ENCODE data around the gene LRP1-AS.

The LRP1-AS gene

DNA sequence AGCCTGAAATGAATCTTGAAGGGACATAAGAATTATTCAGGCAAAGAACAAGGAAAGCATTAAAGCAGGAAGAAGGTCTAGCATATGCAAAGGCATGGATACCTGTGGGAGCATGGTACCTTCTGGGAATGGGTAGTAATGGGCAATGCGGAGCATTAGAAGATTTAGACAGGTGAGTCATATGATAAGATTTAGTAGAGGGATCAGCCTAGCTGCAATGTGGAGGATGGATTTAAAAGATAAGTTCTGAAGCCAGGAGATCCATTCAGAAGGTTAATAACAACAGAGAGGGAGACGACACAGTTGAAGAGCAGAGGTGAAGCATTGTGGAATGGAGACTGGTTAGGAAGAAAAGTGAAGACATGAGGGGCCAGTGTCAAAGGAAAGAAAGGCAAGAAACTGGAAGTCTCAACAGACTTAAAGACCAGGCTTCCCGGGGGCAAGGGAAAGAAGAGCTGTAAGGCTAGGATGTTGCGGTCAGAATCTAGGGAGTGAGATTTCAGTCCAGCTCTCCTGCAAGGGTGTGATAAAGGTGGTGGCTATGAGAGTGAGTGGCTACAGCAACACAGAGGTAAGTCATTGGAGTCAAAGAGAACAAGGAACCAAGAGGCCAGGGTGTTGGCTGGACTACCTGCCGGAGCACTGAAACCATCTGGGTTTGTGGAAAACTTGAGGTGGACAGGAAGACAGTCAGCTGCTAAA, 30.7 kb downstream of the LRP1-AS start:
- no peak for DNase-seq

DNA sequence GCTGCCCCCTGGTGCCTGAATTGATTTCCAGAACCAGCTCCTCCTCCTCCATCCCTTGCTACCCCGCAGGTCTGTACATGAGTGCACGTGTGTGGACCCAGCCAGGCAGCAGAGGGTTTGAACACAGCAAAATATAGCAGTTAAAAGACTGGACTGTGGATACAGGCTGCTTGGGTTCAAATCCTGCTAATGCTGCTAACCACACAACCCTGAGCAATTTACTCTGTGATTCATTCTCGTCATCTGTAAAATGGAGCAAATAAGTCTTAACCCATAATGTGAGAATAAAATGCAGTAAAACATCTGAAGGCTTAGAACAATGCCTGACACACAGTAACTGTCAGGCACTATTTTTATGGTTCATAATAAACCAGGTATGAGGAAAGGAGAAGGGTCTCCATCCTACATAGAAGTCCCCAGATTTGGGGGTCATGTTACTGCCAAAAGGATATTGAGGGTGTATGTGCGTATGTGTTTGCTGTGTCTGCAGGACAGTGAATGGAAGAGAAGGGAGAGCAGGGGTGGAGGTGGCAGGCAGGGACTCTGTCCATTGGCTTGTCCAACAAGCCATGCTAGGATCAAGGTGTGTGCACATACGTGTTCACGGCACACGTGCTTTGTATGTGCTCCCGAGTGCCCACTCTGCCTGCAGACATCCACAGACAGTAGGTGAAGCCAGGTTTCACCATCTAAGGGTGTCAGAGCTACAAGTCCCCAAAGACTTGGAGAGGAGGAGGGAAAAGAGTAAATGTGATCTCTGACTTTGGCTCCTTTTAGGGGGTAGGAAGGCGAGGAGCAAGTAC, 34.7 kb downstream of the LRP1-AS start:
- no peak for DNase-seq

DNA sequence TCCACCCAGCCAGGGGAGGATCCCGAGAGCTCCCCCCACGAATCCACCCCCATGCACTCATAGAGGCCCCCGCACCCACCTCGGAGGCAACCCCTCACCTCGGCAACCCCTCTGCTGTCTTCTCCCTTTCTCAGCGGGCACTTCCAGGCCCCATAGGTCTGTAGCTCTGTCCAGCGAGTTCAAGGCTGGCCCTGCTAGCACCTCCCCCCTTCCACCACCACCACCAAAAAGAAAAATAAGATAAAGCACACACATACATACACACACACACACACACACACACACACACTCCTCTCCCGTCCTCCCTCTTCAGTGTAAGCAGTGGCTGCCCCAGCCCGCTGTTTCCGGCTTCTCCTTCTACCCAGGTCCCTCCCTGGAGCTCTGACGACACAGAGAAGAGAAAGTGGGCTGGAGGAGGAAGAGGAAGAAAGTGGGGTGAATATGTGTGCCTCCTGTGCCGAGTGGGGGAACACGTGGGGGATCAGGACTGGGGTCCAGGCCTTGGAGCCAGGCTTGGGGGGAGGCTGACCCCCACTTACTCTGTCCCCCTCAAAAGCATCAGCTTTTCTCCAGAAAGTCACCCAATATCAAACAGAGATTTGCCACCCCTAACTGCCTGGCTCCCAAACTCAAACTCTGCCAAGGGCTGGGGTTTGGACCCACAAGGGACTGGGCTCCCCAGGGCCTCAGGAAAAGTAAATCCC, 36.2 kb downstream of the LRP1-AS start, which contains the start of gene STAT6:
STAT6 (minus strand) TSS at position 332 of the 704 bp plus-strand sequence. CDS start 3,084 bp downstream, outside the sequence.
- no peak for DNase-seq

DNA sequence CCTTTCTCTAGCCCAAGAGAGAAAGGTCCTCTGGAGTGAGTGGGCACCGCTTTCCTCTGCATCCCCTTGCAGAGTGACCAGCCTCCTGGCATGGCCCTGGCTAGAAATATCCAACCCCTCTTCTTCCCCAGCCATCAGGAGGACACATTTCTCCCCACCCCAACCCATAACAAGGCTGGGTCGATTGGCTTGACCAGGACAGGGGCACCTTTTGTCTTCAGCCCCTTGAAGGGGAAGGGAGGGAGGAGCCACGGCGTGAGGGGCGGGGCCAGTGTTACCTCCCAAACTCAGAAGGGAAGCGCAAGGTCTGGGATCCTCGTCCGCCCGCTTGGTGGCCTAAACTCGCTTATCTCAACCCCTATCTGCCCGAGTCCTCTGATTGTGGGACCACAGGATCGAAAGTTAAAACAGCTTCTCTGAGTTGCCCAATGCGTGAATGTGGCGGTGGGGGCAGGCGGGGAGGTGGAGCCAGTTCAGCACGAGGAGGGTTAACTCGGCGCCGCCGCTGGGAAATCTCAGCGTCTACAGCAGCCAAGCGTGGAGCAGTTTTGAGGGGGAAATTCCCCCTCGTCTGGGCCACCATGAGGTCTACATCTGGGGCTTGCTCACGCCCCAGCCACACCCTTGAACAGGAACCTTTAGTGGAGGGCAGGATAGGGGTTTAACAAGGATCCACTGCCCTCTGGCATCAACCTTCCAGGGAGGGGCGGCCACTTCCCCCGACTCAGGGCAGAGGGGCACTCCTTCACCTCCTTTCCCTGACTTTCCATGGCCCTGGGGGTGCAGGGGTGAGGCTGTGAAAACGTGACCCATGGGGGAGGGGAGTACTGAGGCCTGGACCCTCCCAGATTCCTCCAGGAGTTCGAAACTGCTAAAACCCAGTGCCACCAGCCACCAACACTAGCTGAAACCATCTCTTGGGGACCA, 37.1 kb downstream of the LRP1-AS start:
- DNase-seq: no peak

DNA sequence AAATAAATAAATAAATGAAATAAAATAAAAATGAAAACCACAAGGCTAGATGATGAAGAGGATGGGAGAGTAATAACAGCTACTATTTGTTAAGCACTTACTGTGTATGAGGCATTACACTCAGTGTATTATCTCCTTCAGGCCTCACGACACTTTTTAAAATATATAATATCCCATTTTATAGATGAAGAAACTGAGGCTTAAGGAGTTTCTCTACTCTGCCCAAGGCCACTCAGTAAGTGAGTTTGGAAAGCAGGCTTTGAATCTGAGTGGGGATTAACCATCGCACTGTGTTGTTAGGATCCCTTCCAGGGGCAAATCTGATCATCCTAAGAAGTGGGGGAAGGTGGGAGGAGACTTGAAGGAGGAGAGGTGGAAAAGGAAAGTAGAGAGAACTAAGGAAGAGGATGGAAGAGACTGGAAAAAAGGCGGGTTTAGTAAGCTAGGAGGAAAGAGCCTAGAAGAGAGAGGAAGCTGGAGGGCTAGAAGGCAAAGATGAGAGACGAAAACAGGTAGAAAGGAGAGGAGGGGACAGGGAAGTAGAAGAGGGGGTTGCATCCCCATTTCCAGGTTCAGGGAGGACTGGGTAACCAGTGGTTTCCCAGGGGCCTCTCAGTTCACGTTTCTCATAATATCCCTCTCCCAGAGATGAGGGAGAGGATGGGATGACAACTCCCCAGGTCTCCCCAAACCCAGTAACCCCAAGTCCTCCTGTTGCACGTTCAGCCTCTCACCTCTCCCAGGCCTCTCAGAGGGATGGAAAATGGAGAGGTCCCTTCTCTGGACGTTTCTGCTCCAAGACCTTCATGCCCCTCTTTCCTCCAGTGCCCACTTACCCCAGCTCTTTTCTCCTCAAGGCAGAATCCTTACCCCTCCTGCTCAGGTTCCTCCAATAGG, 38.0 kb downstream of the LRP1-AS start:
- DNase-seq: no peak

DNA sequence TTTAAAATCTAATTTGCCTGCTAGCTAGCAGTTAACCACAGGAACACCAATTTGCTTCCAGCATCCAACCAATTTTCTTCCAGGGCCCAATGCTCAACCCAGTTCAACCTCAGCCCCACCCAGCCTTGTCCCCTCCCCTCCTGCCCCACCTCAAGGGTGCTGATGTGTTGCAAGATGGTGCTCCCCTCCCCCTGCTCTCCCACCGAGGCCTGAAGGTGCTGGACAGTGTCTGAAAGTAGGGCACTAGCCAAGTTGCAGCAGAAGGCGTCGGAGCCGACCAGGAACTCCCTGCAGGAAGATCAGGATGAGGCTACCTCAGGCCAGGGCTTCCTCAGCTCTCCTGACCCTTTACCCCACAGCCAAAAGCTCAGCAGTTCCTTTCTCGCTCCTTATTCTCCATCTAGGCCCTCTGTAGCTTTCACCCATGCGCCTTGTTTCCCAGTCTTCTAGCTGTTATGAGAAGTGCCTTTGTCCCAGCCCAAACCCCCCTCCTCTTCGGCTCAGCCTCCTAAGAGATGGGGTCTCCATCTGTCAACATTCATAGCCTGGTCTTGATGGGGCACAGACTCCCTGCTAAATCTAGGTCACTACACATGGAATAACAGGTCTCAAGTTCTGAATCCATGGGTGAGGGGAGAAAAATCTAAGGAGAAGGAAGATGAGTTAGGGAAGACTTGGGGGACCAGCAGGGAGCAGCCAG, 39.8 kb downstream of the LRP1-AS start:
- DNase-seq: no peak

DNA sequence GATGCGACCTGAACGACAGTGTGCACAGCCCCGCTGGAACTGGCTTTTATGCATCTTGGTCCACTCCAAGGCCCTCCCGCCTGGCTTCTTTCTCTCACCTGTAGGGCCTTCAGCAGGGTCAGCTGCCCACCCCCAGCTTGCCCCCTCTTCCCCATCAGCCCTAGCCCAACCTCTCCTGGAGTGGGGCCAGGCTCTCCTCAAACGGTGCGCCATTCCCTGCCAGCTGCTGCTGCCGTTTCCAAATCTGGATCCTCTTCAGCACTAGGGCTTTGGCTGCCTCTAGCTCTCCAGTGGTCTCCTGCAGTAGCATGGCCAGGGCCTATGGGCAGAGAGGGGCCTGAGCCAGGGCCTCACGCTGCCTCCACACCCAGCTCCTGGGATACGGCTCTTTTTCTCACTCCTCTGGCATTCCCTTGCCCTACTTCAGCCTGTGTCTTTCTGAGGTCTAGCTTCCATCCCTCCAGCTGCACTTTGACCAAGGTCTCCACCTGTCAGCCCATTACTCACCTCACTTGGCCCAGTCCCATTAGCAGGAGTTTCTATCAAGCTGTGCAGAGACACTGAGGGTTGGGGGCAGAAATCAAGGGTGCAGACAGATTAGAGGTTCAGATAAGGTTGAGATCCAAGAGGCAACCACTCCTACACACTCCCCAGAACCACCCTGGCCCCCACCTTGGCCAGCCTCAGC, 41.3 kb downstream of the LRP1-AS start:
- no peak for DNase-seq

DNA sequence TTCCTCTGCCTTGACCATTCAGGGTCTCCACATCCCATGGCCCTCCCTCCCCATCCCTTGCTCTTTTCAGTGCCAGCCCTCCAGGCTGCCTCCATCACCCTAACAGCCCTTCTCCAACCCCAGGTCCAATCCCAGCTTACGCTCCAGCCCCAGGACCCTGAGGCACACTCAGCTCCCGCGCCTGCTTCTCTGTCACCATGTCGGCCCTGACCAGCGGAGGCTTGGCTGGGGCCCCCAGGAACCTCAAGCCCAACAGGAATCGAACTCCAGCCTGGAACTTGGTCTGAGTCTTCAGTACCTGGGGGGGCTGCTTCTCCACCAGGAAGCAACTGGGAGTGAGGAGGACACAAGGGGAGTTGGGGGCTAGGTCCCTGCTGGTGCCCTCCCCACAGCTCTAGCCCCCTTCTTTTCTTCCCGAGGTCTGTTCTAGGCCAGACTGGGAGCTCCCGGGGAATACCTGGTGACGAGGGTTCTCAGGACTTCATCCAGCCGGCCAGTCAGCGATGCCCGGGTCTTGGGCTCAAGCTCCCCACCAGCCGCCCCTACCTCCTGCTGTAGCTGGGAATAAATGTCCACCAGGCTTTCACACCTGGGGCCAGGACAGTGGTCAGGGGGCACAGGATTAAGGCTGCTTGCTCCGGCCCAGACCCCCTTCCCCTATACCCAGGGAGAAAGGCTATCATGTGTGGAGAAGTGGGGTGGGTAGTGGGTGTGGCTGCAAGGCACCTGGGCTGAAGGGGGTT, 42.2 kb downstream of the LRP1-AS start:
- no peak for DNase-seq

DNA sequence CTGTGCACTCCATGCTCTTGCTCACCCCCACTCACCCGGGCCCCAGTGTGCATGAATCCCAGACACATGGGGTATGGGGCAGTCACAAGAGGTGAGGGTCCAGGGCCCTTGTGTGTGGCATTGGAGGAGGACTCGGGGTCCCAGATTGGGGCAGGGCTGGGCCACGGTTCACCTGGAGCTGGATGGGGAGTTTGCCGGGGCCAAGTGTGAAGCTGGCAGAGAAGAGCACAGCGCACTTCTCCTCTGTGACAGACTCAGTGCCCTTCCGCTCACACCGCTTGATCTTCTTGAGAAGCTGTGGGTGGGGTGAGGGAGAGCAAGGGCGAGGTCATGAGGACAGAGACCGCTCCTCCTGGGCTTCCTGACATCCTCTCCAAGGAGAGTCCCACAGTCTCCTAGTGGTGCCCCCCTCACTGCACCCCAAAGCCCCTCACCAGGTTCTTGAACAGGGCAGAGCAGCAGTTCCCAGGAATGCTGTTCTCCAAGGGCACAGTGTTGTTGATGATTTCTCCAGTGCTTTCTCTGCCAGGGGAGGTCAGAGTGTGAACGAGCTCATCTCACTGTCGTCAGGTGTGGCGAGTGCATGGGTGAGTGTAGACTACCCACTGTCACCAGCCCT, 43.0 kb downstream of the LRP1-AS start:
- no peak for DNase-seq

DNA sequence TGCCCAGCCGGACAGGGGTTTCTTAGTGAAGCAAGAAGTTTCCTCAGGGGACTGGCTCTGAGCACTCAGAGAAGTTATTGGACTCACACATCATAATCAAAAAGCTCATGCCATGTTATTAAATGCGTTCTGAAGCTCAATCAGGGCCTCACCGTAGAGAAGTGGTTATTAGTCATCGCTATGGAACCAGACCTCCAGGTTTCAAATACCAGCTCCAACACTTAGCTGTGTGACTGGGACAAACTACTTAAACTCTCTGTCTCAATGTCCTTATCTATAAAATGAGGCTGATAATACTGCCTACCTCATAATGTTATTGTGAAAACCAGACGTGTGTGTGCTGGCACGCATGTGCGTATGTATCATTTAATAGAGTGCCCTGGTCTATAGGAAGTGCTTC, 43.6 kb downstream of the LRP1-AS start:
- DNase-seq: no peak

DNA sequence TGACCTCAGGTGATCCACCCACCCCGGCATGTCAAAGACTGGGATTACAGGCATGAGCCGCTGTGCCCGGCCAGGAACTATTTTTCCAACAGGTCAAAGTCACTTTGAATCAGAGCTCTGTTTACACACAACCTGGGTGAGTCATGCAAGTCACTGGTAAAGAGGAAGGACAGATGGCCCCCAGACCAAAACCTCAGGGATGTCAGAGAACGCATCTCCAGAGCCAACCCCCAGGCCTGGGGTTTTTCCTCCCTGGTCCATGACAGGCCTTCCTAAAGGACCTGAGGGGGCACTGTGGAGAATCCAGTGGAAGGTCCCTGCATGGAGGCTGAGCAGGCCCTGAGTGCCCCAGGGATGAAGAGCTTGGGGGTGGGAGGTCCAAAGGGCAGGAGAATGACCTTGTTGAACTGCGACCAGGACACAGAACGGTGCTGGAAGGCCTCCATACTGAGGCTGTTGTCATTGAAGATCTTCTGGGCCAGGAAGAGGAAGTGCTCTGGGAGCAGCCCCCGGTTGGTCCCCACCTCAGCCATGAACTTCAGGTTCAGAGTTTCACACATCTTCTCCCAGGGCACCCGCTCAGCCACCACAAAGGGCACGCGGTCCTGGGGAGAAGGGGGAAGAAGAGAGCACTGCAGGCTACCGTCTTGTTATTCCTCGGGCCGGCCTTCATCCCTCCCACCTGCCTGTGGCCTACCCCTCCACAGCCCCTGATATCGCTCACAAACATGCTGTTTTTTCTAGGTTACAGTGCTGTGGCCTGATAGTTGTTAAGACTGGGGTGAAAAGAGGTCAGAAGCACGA, 45.3 kb downstream of the LRP1-AS start:
- no peak for DNase-seq

DNA sequence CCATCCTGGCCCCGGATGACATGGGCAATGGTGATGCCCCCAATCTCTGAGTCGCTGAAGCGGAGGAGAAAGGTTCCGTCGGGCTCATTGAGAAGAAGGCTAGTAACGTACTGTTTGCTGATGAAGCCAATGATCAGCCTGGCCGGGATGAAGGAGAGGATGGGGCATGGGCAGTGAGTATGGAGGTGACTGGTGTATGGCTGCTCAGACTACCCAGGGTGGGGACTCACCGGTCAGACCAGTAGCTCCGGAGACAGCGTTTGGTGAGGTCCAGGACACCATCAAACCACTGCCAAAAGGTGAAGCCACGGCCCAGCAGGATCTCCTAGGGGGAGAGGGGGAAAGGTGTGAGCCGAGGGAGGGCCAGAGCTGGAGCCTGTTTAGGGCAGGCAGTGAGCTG, 47.7 kb downstream of the LRP1-AS start:
- no peak for DNase-seq

DNA sequence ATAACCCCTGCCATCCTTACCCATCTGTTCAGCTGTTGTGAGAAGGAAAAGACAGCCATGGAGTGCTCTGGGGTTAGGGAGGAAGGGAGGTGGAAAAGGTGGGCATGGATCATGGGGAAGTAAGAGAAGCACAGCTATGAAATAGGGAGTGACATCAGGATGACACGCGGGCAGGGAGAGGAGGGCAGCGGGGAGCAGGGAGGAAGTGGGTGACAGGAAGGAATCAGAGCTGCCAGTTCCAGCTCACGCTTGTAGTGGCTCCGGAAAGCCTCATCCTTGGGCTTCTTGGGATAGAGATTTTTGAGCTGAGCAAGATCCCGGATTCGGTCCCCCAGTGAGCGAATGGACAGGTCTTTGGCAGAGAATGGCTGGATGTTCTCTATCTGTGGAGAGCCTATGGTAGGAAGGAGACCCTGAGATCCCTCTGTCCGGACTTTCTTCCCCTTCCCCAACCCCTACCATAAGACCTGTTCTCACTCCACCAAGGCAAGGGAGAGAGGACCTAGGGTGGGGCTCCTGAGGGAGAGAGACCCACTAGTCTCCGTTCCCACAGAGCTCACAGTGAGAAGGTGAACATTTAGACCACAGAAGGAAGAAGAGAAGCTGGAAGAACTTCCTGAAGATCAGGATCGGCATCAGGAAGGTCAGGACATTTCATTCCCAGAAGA, 48.2 kb downstream of the LRP1-AS start:
- DNase-seq: no peak

DNA sequence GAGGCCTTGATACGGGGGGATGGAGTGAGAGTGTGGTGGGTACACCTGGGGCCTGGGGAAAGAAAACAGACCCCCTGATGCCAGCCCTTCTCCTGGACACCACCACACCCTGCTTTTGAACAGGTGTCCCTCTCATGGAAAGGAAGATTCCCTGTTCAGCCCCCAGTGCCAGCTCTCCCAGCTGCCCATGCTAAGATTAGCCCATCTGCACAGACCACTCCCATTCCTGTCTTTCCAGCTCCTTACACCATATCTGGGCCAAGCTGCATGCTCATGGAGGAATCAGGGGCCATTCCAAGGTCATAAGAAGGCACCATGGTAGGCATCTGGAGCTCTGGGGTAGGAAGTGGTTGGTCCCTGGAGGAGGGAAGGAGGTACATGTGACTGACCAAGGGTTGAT, 48.9 kb downstream of the LRP1-AS start:
- DNase-seq: no peak

DNA sequence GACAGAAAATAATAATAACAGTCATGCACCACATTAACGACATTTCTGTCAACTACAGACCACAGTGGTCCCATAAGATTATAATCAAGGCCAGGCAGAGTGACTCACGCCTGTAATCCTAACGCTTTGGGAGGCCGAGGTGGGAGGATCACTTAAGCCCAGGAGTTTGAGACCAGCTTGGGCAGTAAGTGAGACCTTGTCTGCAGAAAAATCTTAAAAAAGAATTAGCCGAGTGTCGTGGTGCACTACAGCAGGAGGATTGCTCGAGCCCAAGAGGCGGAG, 49.9 kb downstream of the LRP1-AS start:
- no peak for DNase-seq

DNA sequence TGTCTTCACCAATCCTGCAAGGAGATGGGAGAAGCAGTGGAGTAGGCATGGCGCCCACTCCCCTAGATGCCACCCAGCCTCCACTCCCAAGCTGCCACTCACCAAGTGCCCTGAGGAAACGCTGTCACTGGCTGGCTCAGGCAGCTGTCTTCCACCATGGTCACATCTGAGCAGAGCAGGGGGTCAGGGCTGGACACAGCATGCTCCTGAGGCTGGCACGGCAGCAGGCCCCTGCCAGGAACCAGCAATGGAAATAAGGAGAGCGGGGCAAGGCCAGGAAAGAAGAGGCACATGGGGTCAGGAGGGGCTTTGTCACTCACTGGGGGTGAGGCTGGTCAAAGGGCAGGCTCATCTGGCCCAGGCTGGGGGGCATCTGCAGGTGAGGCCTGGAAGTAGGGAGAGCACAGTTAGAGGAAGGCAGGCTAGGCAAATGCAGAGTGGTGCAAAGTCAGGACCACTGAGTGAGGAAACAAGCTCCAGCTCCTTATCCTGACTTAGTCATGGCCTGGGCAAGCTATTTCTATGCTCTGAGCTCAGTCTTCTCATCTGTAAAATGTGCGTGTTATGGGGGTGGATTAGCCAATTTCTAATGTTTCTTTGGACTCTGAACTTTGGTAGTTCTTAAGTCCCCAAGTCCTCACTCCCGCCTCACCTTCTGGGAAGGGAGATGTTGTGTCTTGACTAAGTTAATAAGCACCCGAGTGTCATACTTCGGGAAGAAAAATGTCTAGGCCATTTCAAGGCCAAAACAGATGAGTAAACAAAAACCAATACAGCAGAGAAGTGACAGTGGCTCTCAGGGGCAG, 50.5 kb downstream of the LRP1-AS start:
- DNase-seq: no peak

DNA sequence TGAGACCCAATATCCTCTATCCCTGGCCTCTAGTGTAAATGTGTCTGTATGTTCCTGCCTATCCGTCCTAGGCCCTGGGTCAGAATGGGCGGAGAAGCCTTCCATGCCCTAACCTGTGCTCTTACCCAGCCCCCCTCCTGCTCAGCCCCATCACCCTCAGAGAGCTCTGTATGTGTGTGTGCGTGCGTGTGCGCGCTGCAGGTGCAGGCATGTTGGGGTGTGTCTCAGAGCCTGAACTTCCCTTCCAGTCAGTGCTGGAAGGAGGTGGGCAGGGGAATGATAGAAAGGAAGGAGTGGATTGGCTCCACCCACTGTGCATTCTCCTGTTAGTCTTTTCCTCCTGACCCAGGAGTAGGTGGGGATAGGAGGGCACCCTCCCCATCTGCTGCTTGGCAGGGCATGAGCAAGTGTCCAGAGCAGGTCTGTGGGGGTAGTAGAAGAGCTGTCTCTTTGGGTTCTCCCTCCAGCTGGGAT, 51.3 kb downstream of the LRP1-AS start:
- DNase-seq: peak; percentile 71

All from NCI-H2171 (cell line).